Stimulated activated naive CD4-positive, alpha-beta T cell (primary cell): ENCODE measurements around the gene APOD.

ENCODE experiments used
- DNase-seq, 6 experiments: peaks; one replicate each; lab custom pipeline; 2025; lab: John Stamatoyannopoulos, UW

Gene APOD

GRCh38 chr3:195553268-195553667 is 30.5 kb downstream of the APOD start:
- DNase-seq = no peak

GRCh38 chr3:195551381-195551978 is 32.3 kb downstream of the APOD start:
- no peak for DNase-seq

GRCh38 chr3:195550723-195551122 is 33.0 kb downstream of the APOD start:
- DNase-seq = peak in 1 of 6 experiments; percentile 29

- DNase-seq = peak; percentile 81 to 95 (median 91)
These were observed 33.7 kb downstream of the APOD start for GRCh38 chr3:195549931-195550519.

- no peak for DNase-seq
These were observed 34.8 kb downstream of the APOD start for GRCh38 chr3:195548987-195549386.

- DNase-seq = peak in 3 of 6 experiments; percentile 20 to 30 (median 20)
These were observed 35.2 kb downstream of the APOD start for GRCh38 chr3:195548501-195548900.

- DNase-seq = no peak
These were observed 35.7 kb downstream of the APOD start for GRCh38 chr3:195548006-195548405.

GRCh38 chr3:195546130-195546560 is 37.6 kb downstream of the APOD start:
- no peak for DNase-seq

- DNase-seq = no peak
These were observed 39.1 kb downstream of the APOD start for GRCh38 chr3:195544634-195545033.

GRCh38 chr3:195544230-195544536 is 39.6 kb downstream of the APOD start:
- DNase-seq = no peak

GRCh38 chr3:195543500-195544229 is 40.1 kb downstream of the APOD start:
- DNase-seq = no peak

GRCh38 chr3:195542698-195543499 is 40.8 kb downstream of the APOD start, which contains the start of gene PPP1R2:
TSS of gene PPP1R2 (minus strand) at chr3:195543325. CDS start at chr3:195543025, 300 bp downstream.
- peak; percentile 81 to 94 (median 91) for DNase-seq

GRCh38 chr3:195542316-195542697 is 41.4 kb downstream of the APOD start:
- DNase-seq = peak in 2 of 6 experiments; percentile 41 to 53

- peak in 2 of 6 experiments; percentile 6 to 15 for DNase-seq
These were observed 43.2 kb downstream of the APOD start for GRCh38 chr3:195540511-195540910.

- DNase-seq = peak in 1 of 6 experiments; percentile 10
These were observed 43.7 kb downstream of the APOD start for GRCh38 chr3:195540027-195540426.

GRCh38 chr3:195539479-195539878 is 44.3 kb downstream of the APOD start:
- DNase-seq = no peak

- peak in 5 of 6 experiments; percentile 20 to 45 (median 27) for DNase-seq
These were observed 45.7 kb downstream of the APOD start for GRCh38 chr3:195537995-195538394.

GRCh38 chr3:195535293-195535692 is 48.4 kb downstream of the APOD start:
- no peak for DNase-seq

GRCh38 chr3:195532834-195533233 is 50.9 kb downstream of the APOD start:
- no peak for DNase-seq

GRCh38 chr3:195532345-195532744 is 51.4 kb downstream of the APOD start:
- DNase-seq = no peak

GRCh38 chr3:195531683-195532082 is 52.1 kb downstream of the APOD start:
- DNase-seq = no peak

GRCh38 chr3:195526492-195526891 is 57.2 kb downstream of the APOD start:
- DNase-seq = no peak
